ENCODE measurements around the gene DNAJB6.

DNA sequence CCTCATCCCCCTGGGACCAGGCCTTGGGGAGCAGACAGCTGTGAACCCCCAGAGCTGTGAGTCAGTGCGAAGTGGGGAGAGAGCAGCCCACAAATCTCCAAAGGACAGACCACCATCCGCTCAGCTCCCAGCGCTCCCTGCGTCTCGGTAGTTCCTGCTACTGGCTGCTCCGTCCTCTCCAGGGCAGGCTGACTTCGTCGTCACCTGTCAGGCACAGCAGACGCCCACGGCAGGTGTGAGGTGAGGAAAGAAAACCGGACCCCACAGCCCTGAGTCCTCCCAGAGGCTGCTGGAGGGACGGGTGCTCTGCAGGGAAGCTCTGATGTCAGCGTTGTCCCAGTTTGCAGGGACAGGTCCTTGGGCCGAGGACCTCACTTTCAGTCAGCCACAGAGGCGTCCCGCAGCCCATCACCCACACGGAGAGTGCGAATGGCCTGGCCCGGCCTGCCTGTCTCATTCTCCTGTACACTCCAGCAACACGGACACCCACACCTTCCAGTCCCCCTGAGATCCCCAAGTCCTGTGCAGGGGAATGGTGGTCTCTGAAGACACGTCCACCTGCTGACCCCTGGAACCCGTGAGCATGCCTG, 95.2 kb downstream of the DNAJB6 start:
- TF ChIP-seq, protein P1, sequence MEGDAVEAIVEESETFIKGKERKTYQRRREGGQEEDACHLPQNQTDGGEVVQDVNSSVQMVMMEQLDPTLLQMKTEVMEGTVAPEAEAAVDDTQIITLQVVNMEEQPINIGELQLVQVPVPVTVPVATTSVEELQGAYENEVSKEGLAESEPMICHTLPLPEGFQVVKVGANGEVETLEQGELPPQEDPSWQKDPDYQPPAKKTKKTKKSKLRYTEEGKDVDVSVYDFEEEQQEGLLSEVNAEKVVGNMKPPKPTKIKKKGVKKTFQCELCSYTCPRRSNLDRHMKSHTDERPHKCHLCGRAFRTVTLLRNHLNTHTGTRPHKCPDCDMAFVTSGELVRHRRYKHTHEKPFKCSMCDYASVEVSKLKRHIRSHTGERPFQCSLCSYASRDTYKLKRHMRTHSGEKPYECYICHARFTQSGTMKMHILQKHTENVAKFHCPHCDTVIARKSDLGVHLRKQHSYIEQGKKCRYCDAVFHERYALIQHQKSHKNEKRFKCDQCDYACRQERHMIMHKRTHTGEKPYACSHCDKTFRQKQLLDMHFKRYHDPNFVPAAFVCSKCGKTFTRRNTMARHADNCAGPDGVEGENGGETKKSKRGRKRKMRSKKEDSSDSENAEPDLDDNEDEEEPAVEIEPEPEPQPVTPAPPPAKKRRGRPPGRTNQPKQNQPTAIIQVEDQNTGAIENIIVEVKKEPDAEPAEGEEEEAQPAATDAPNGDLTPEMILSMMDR (IDR thresholded peaks at IDR 0.05), result no peak
- TF ChIP-seq POLR2A (IDR thresholded peaks at IDR 0.05) (no peak), POLR2AphosphoS5 (IDR thresholded peaks at IDR 0.05) (no peak)
